Stimulated activated CD4-positive, alpha-beta T cell treated with anti-CD3 and anti-CD28 coated beads, Interleukin-2, amount 100 ng/mL, for 24 hours (primary cell): Measurements from ENCODE around the gene CYP2E1.
"Not testable (repeated sequence)": the region's sequence is repeated elsewhere in the genome, so short reads cannot be mapped to it uniquely, and the experiment has no call there.

Source experiments
- DNase-seq, 2 donors: peaks; one replicate each; pipeline ENCODE4 v3.0.0-alpha.2; 2020

The CYP2E1 gene

GRCh38 chr10:133528845-133529575 lies 1.8 kb downstream of the CYP2E1 start:
- peak in 1 of 2 donors; percentile 15 for DNase-seq

- no peak for DNase-seq
Observed at GRCh38 chr10:133529576-133529946, 2.4 kb downstream of the CYP2E1 start.

GRCh38 chr10:133530506-133530905 lies 3.3 kb downstream of the CYP2E1 start:
- DNase-seq: no peak

GRCh38 chr10:133532871-133533270 lies 5.7 kb downstream of the CYP2E1 start:
- DNase-seq: no peak

GRCh38 chr10:133534417-133534816 lies 7.3 kb downstream of the CYP2E1 start:
- no peak for DNase-seq

GRCh38 chr10:133536198-133536597 lies 9.0 kb downstream of the CYP2E1 start:
- no peak for DNase-seq

DNA sequence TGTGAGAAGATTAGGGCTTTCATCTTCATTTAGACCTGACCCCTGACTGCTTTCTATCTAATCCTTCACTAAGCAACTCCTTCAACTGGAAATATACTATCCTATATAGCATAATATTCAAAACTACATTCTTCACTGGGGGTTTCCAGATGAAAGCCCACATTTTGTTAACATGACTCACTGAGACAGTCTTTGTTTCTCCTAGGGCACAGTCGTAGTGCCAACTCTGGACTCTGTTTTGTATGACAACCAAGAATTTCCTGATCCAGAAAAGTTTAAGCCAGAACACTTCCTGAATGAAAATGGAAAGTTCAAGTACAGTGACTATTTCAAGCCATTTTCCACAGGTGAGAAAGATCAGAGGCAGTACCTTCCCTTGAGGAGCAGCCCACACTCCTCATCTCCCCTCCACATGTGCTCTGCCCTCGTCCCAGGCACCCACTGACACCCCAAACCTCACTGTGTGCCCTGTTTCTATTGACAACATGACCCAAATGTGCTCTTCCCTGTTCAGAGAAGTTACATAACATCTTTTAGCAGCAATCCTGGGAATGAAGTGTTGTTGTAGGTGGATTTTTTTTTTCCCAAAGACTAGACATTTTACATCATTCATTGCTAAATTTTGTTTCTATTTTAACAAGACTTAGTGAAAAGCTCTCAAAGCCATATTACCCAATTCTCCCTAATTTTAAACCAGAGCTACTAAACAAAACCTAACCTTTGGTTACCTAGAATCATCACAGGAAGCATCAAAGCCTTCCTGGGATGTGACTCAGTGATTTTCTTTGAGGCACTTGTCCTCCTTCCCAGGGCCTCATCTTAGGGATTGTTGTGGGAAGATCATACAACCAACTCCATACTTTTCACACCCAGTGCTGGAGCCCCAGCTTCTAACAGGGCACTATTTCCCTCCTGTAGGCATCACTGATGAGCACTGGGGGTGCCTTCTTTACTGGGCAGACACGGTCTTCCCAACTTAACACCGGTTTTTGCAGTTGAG lies 10.7 kb downstream of the CYP2E1 start:
- DNase-seq: no peak

- not testable (repeated sequence) for DNase-seq
Observed at GRCh38 chr10:133541441-133541975, 14.3 kb downstream of the CYP2E1 start.

GRCh38 chr10:133544506-133544905 lies 17.3 kb downstream of the CYP2E1 start:
- no peak for DNase-seq

DNA sequence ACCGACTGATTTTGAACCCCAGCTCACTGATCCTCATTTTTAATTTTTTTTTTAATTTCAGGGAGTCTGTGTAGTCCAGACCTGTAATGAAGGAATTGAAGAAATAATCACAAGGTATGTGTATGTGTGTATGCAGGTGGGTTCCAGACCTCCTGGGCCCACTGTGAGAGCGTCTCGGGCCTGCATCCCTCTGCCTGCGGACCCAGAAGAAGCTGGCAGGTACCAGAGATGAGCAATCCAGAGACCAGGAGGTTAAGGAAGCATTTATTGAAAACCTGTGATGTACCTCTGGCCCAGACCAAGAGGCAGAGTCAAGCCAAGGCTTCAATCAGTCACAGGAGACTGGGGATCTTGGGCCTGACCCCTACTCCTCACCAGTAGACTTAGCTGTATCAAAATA lies 27.4 kb downstream of the CYP2E1 start:
- DNase-seq: no peak

- DNase-seq: no peak
Observed at GRCh38 chr10:133555521-133555920, 28.4 kb downstream of the CYP2E1 start.

GRCh38 chr10:133557381-133557780 lies 30.2 kb downstream of the CYP2E1 start:
- no peak for DNase-seq

DNA sequence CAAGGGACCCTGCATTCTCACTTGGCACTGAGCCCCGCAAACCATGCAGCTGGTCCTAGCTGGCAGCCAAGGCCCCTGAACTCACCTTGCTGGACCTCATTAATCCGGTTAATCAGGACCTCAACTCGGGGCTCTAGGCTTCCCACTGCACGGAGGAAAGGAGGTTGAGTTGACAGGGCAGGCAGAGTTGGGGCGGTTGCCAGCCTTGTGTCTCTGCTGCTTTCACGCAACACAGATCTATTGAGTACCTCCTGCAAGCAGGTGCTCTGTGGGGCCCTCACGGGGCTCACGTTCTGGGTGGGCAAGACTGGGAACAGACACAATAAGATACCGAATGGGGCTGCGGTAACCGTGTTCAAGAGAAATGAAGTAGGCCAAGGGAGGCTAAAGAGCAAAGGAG lies 32.1 kb downstream of the CYP2E1 start:
- no peak for DNase-seq

GRCh38 chr10:133564816-133565215 lies 37.7 kb downstream of the CYP2E1 start:
- no peak for DNase-seq

DNA sequence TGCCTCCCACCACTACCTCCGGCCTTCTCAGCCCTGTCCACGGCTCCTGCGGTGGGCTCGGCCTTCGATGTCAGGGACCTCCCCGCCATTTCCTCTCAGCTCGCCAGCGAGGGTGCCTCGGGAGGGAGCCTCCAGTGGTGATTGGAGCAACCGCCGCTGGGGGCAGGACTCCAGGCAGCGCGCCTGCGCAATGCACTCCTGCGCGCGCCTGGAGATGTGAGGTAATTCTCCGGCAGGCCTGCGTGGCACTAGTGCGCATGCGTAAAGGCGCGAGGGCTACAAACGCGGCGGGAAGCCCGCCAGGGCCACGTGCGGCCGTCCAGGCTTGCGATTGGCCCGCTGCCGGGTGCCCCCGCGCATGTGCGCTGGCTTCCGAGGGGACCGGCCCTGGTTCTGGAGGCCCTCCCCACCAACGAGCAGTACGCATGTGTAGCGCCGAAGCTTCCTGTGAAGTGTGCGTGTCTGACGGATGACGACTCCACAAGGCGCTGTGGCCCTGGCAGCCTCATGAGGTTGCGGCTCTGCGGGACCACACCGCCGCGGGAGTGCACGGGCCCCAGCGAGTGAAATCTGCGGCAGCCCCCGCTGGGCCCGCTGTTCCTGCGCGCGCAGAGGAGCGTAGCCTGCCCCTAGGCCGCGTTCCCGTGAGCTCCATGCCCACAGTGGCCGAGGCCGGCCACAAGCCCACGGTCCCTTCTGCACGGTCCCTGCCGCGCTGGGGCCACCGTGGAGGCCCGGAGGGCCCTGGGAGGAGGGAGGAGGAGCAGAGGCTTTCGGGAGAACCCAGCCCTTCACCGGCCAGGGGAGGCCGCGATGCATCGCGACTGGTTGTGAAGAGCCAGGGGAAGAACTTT lies 38.5 kb downstream of the CYP2E1 start, which contains the start of gene SYCE1:
Gene SYCE1 (minus strand): TSS at position 143 of the 854 bp plus-strand sequence. CDS start 54 bp downstream, at position 89.
- DNase-seq: peak in 1 of 2 donors; percentile 14

- DNase-seq: no peak
Observed at GRCh38 chr10:133567119-133567518, 40.0 kb downstream of the CYP2E1 start.

GRCh38 chr10:133567609-133568286 lies 40.6 kb downstream of the CYP2E1 start:
- no peak for DNase-seq

GRCh38 chr10:133568287-133568614 lies 41.1 kb downstream of the CYP2E1 start:
- no peak for DNase-seq

- DNase-seq: not testable (repeated sequence)
Observed at GRCh38 chr10:133568831-133569527, 41.8 kb downstream of the CYP2E1 start.

- DNase-seq: not testable (repeated sequence)
Observed at GRCh38 chr10:133569801-133570200, 42.6 kb downstream of the CYP2E1 start.

DNA sequence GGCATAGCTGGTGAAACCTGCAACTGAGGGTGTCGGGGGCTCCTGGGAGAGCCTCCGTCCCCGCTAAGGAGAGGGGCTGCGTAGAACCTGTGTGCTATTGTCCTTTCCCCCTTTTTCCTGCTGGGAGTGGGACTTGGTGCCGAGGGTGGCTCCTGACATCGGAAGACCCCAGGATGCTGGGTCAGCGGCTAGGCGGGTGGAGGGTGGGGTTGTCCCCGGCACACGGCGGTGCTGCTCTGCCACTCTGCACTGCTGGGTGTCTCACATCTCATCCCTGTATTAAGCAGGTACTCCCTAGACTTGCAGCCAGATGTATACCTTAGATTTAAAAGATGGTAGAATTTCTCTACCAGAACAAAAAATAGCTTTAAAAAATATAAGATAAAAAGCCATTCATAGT lies 44.9 kb downstream of the CYP2E1 start:
- DNase-seq: not testable (repeated sequence)
